Neural cell (in vitro differentiated cells): ENCODE results near the gene CXCL16. TPM values are rescaled to one million over a fixed set of nuclear protein-coding genes. Genes with fewer than 3 reads are reported as not detected.
A peak's percentile ranks its signal among the peaks of the same experiment; 100 is the strongest.
"Not testable (repeated sequence)": the region's sequence is repeated elsewhere in the genome, so short reads cannot be mapped to it uniquely, and the experiment has no call there.

Source experiments
- H2AFZ ChIP-seq: fragments of 200-600, 300-800 bp; sonication (generic), shearing (Covaris generic); 2 replicates; pipeline ENCODE4 v1.6.0; 2014; ENCODE audit warnings: low read depth, mild to moderate bottlenecking, antibody characterized with exemption, low read length, moderate library complexity
- H3F3A ChIP-seq: fragments of 200-600 bp; shearing (Covaris generic); 2 replicates; pipeline ENCODE4 v1.6.1; 2016; ENCODE audit warnings: mild to moderate bottlenecking, moderate library complexity, mixed read lengths, antibody characterized with exemption, low read length; ENCODE audit not compliant: insufficient read depth, poor library complexity, severe bottlenecking
- H3K27ac ChIP-seq: fragments of 200-600, 300-800 bp; sonication (generic), shearing (Covaris generic); 2 replicates; pipeline ENCODE4 v1.5.1; 2014; ENCODE audit warnings: mild to moderate bottlenecking, low read length, moderate library complexity
- H3K27me3 ChIP-seq: fragments of 300-800, 200-600 bp; sonication (generic), shearing (Covaris generic); 2 replicates; pipeline ENCODE4 v1.6.0; 2014; ENCODE audit warnings: mild to moderate bottlenecking, low read depth, low read length, moderate library complexity; ENCODE audit not compliant: insufficient read depth
- H3K36me3 ChIP-seq: fragments of 300-800, 200-600 bp; sonication (generic), shearing (Covaris generic); 2 replicates; pipeline ENCODE4 v1.5.1; 2014; ENCODE audit warnings: mild to moderate bottlenecking, antibody characterized with exemption, low read length, moderate library complexity; ENCODE audit not compliant: insufficient read depth
- H3K4me2 ChIP-seq: fragments of 300-800, 200-600 bp; sonication (generic), shearing (Covaris generic); 2 replicates; pipeline ENCODE4 v1.6.0; 2014; ENCODE audit warnings: mild to moderate bottlenecking, low read length
- H3K4me3 ChIP-seq: fragments of 300-800, 200-600 bp; sonication (generic), shearing (Covaris generic); 2 replicates; pipeline ENCODE4 v1.5.1; 2014; ENCODE audit warnings: mild to moderate bottlenecking, low read length, moderate library complexity
- H3K79me2 ChIP-seq: fragments of 200-600 bp; shearing (Covaris generic); replicated peaks from 2 replicates; pipeline ENCODE4 v1.6.0; 2014; ENCODE audit warnings: mild to moderate bottlenecking, low read length, moderate library complexity; ENCODE audit not compliant: insufficient read depth
- H3K9ac ChIP-seq: fragments of 300-800, 200-600 bp; sonication (generic), shearing (Covaris generic); 2 replicates; pipeline ENCODE4 v1.6.1; 2016; ENCODE audit warnings: mild to moderate bottlenecking, low read length, mixed read lengths
- H3K9me2 ChIP-seq: fragments of 200-600 bp; shearing (Covaris generic); 2 replicates; pipeline ENCODE4 v1.6.1; 2016; ENCODE audit warnings: mild to moderate bottlenecking, low read length, mixed read lengths; ENCODE audit not compliant: insufficient read depth
- H3K9me3 ChIP-seq: fragments of 200-600, 300-800 bp; sonication (generic), shearing (Covaris generic); 2 replicates; pipeline ENCODE4 v1.6.1; 2016; ENCODE audit warnings: mild to moderate bottlenecking, mixed run types, low read length, moderate library complexity, mixed read lengths
- H4K20me1 ChIP-seq: fragments of 200-600 bp; shearing (Covaris generic); 2 replicates; pipeline ENCODE4 v1.6.1; 2016; ENCODE audit warnings: mild to moderate bottlenecking, mixed run types; ENCODE audit not compliant: insufficient read depth
- CTCF ChIP-seq: fragments of 450-650 bp; IDR thresholded peaks from 2 replicates; pipeline ENCODE4 v1.5.1; 2014; ENCODE audit warnings: antibody characterized with exemption, mild to moderate bottlenecking, moderate library complexity; ENCODE audit not compliant: poor library complexity, severe bottlenecking
- EP300 ChIP-seq: fragments of 450-650 bp; conservative IDR thresholded peaks from 2 replicates; pipeline ENCODE4 v1.6.1; 2014; ENCODE audit warnings: antibody characterized with exemption, mild to moderate bottlenecking, moderate library complexity; ENCODE audit not compliant: poor library complexity, severe bottlenecking
- EZH2 ChIP-seq: fragments of 200-600, 300-800 bp; shearing (Covaris generic), sonication (generic); IDR thresholded peaks from 2 replicates; pipeline ENCODE4 v1.6.1; 2014; ENCODE audit warnings: antibody characterized with exemption, low read length, borderline replicate concordance, mild to moderate bottlenecking; ENCODE audit not compliant: insufficient read depth, poor library complexity, severe bottlenecking
- MXI1 ChIP-seq: fragments of 450-650 bp; conservative IDR thresholded peaks from 2 replicates; pipeline ENCODE4 v1.6.1; 2014; ENCODE audit warnings: antibody characterized with exemption, mild to moderate bottlenecking; ENCODE audit not compliant: poor library complexity, severe bottlenecking
- POLR2AphosphoS5 ChIP-seq: IDR thresholded peaks from 2 replicates; pipeline ENCODE4 v1.6.1; 2012
- RAD21 ChIP-seq: fragments of 450-650 bp; conservative IDR thresholded peaks from 2 replicates; pipeline ENCODE4 v1.6.1; 2014; ENCODE audit warnings: antibody characterized with exemption, mild to moderate bottlenecking, moderate library complexity
- REST ChIP-seq: IDR thresholded peaks from 2 replicates; pipeline ENCODE4 v1.6.1; 2012; ENCODE audit warnings: borderline replicate concordance
- SMC3 ChIP-seq: fragments of 450-650 bp; conservative IDR thresholded peaks from 2 replicates; pipeline ENCODE4 v1.6.1; 2014; ENCODE audit warnings: antibody characterized with exemption, mild to moderate bottlenecking, moderate library complexity; ENCODE audit not compliant: poor library complexity
- TAF1 ChIP-seq: IDR thresholded peaks from 2 replicates; pipeline ENCODE4 v1.6.1; 2012; ENCODE audit warnings: low read depth
- polyA plus RNA-seq: library from polyadenylated mRNA; depleted of rRNA; stranded (reverse); fragments of >200 nt; gene quantifications from 2 replicates; pipeline ENCODE4 v1.2.3, GENCODE V29; 2014

Gene CXCL16
- polyA plus RNA-seq, 1 donor from 2014 or later, result not detected

DNA sequence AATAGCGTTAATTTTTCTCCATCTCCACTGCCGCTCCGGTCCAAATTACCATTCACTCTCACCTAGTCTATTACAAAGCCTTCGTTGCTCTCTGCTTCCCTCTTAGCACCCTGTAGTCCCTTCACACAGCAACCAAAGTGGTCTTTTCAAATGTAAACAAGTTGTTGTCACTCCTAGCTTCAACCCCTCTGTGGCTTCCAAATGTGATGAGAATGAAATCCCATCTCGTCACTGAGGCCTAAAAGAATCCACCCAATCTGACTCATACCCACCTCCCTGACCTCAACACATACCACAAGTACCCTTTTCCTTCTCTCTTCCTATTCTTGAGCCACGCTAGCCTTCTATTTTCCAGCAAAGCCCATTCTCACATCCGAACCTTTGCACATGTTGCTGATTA lies 33.6 kb downstream of the CXCL16 start:
- H3K9ac ChIP-seq, result no peak overlapping the region
- no peaks in the 10 kb centered on the region for H3F3A ChIP-seq
- H3K36me3 ChIP-seq, result no peaks in the 10 kb centered on the region
- no peak for TF ChIP-seq MXI1
- no peaks in the 10 kb centered on the region for H3K27me3 ChIP-seq
- H3K27ac ChIP-seq, result no peak overlapping the region
- H3K4me2 ChIP-seq, result no peak overlapping the region
- H2AFZ ChIP-seq, result no peak overlapping the region
- peaks cover 28% of the 10 kb centered on the region for H3K79me2 ChIP-seq
- no peak overlapping the region for H3K4me3 ChIP-seq
- no peaks in the 10 kb centered on the region for H3K9me2 ChIP-seq
- H3K9me3 ChIP-seq, result no peaks in the 10 kb centered on the region
- H4K20me1 ChIP-seq, result no peaks in the 10 kb centered on the region

DNA sequence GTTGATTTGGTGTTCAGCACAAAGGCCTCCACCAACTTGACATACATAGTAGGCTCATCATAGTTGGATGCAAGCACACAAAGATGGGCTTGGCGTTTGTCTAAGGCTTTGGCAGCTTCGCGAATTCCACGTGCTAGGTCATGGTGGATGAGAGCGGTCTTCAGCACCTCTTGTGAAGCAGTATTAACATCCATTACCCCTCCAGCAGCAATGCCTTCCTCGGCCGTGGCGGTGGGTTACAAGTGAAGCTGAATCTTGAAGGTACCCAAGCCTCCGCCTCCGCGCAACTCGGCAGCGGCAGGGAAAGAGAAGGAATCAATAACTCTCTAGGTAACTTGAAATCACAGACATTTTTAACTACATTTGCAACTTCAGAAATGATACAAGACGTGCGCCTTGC lies 34.7 kb downstream of the CXCL16 start:
- Histone ChIP-seq H3K9ac (no peak overlapping the region), H3K36me3 (no peaks in the 10 kb centered on the region), H2AFZ (no peak overlapping the region), H3K9me2 (no peaks in the 10 kb centered on the region), H3F3A (no peaks in the 10 kb centered on the region), H3K4me3 (peak overlapping the region; percentile 92), H3K27me3 (no peaks in the 10 kb centered on the region), H3K9me3 (no peaks in the 10 kb centered on the region), H3K27ac (no peak overlapping the region), H3K79me2 (peaks cover 36% of the 10 kb centered on the region), H3K4me2 (no peak overlapping the region), H4K20me1 (no peaks in the 10 kb centered on the region)
- no peak for TF ChIP-seq POLR2AphosphoS5
- TF ChIP-seq CTCF, result no peak
- no peak for TF ChIP-seq TAF1
- no peak for TF ChIP-seq MXI1
- TF ChIP-seq EZH2, result no peak
- no peak for TF ChIP-seq EP300
- no peak for TF ChIP-seq REST
- no peak for TF ChIP-seq RAD21
- TF ChIP-seq SMC3, result no peak

DNA sequence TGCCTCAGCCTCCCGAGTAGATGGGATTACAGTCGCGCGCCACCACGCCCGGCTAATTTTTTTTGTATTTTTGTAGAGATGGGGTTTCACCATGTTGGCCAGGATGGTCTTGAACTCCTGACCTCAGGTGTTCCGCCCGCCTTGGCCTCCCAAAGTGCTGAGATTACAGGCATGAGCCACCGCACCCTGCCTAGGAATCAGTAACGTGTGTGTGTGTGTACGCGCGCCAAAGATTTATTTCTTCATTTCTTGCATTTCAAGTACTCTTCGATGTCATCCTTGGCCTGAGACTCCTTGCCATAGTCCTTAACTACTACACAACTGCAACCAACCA lies 35.2 kb downstream of the CXCL16 start:
- Histone ChIP-seq H3K27ac (peak overlapping the region; percentile 68), H3K4me3 (peak overlapping the region; percentile 92), H3K79me2 (peaks cover 36% of the 10 kb centered on the region)

More for the DNA sequence above, 35.2 kb downstream of the CXCL16 start:
- Histone ChIP-seq H3K9ac (peak overlapping the region; percentile 82), H2AFZ (peak overlapping the region; percentile 80)
- H3K9me3 ChIP-seq, H3K36me3 ChIP-seq, H3F3A ChIP-seq, H3K9me2 ChIP-seq, H3K27me3 ChIP-seq, H3K4me2 ChIP-seq, H4K20me1 ChIP-seq: not testable (repeated sequence)
